GM12891 (cell line): Measurements from ENCODE around the gene ADAMTS4.

Experiments used
- PAX5 ChIP-seq: IDR thresholded peaks from 2 replicates; pipeline ENCODE4 v1.6.1; 2011; ENCODE audit warnings: low read length, moderate library complexity, mild to moderate bottlenecking; ENCODE audit not compliant: insufficient read depth, severe bottlenecking
- POLR2A ChIP-seq: IDR thresholded peaks from 2 replicates; pipeline ENCODE4 v1.6.1; 2011; ENCODE audit warnings: low read depth, low read length, control low read depth
- POLR2AphosphoS5 ChIP-seq: IDR thresholded peaks from 2 replicates; pipeline ENCODE4 v1.6.1; 2011; ENCODE audit warnings: low read depth, low read length, control low read depth
- TAF1 ChIP-seq: IDR thresholded peaks from 2 replicates; pipeline ENCODE4 v1.6.1; 2011; ENCODE audit warnings: low read depth, low read length, control low read depth

- no peak for TF ChIP-seq POLR2A
- no peak for TF ChIP-seq TAF1
- no peak for TF ChIP-seq POLR2AphosphoS5
- no peak for TF ChIP-seq PAX5
Observed at GRCh38 chr1:161171696-161172095, 27.2 kb downstream of the ADAMTS4 start.
